VCaP (cell line): ENCODE results near the gene RAB31.
"Not testable (repeated sequence)": the region's sequence is repeated elsewhere in the genome, so short reads cannot be mapped to it uniquely, and the experiment has no call there.

Experiments used
- H3K27ac ChIP-seq: fragments of 450-650 bp; 2 replicates; pipeline ENCODE4 v1.5.1; 2017
- TF ChIP-seq, protein P1 (sequence below): fragments of 450-650 bp; conservative IDR thresholded peaks from 2 replicates; pipeline ENCODE4 v1.5.1; 2017; ENCODE audit warnings: mild to moderate bottlenecking, moderate library complexity

RAB31 gene

DNA sequence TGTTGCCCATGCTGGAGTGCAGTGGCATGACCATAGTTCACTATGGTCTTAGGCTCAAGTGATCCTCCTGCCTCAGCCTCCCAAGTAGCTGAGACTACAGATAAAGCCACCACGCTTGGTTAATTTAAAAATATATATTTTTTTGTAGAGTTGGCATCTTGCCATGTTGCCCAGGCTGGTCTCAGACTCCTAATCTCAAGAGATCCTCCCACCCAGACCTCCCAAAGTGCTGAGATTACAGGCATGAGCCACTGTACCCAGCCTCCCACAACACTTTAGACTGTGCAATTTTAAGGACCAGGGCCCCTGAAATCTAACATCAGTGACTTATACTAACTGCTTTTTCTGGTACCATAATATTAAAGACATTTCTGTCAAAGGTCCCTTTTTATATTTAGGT is 182.9 kb downstream of the RAB31 start:
- H3K27ac ChIP-seq: no peak overlapping the region
- TF ChIP-seq, protein P1, sequence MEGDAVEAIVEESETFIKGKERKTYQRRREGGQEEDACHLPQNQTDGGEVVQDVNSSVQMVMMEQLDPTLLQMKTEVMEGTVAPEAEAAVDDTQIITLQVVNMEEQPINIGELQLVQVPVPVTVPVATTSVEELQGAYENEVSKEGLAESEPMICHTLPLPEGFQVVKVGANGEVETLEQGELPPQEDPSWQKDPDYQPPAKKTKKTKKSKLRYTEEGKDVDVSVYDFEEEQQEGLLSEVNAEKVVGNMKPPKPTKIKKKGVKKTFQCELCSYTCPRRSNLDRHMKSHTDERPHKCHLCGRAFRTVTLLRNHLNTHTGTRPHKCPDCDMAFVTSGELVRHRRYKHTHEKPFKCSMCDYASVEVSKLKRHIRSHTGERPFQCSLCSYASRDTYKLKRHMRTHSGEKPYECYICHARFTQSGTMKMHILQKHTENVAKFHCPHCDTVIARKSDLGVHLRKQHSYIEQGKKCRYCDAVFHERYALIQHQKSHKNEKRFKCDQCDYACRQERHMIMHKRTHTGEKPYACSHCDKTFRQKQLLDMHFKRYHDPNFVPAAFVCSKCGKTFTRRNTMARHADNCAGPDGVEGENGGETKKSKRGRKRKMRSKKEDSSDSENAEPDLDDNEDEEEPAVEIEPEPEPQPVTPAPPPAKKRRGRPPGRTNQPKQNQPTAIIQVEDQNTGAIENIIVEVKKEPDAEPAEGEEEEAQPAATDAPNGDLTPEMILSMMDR: no peak

DNA sequence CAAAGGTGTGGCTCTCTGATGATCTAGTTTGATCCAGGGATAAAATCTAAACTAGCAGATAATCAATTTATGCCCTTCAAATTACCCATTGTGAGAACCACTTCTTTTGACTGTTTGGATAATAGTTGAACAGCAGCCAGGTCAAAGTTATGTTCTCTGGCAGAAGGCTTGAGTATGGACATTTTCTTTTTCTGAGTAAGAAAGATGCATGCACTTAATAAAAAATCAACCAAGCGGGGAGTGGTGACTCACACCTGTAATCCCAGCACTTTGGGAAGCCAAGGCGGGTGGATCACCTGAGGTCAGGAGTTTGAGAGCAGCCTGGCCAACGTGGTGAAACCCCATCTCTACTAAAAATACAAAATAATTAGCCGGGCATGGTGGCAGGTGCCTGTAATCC is 183.4 kb downstream of the RAB31 start:
- H3K27ac ChIP-seq: not testable (repeated sequence)

DNA sequence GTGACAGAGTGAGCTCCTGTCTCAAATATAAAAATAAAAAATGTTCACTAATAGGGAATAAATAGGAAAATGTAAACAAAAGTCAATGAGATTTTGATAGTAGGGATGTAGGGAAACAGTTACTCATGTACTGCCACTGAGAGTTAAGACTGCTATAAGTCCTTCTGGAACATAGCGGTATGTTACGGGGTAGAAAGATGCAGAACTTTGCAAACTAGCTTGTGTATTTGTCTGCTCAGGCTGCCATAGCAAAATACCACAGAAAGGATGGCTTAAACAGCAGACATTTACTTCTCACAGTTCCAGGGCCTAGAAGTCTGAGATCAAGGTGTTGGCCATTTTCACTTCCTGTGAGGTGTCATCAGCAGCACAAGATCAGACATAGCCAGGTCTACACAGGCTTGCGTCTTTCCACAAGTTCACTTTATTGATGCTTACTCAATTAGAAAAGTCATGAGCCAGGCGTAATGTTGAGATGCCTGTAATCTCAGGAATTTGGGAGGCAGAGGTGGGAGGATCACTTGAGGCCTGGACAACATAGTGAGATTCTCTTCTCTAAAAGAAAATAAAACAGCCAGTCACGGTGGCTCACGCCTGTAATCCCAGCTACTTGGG is 186.5 kb downstream of the RAB31 start:
- no peak overlapping the region for H3K27ac ChIP-seq
- TF ChIP-seq, protein P1: no peak

DNA sequence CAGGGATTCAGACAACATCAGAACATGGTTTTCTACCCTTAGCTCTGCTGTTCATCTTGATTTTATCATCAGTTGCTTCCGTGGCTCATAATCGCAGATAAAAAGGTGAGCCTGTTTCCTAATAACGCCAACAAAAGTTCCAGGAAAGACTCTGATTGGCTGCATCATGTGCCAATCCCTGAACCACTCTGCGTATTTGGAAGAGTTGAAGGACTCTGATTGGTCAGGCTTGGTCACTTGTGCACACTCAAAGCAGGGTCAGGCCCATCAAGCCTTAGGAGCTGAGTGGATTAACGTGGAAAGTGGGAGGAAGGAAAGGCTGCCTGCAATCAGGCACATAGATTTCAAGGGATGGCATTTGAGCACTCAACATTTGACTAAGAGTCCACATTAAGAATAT is 189.0 kb downstream of the RAB31 start:
- TF ChIP-seq, protein P1: no peak
- no peak overlapping the region for H3K27ac ChIP-seq

DNA sequence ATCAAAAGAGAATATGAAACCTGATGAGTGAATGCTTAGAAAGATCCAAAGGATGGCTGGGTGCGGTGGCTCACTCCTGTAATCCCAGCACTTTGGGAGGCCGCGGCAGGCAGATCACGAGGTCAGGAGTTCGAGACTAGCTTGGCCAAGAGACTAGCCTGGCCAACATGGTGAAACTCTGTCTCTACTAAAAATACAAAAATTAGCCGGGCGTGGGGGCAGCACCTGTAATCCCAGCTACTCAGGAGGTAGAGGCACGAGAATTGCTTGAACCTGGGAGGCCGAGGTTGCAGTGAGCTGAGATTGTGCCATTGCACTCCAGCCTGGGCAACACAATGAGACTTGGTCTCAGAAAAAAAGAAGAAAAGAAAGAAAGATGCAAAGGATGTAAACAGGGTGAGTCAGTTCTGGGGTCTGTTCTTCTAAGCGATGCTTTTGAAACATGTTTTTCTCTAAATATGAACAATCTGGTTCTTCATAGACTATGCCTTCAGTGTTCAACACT is 189.7 kb downstream of the RAB31 start:
- H3K27ac ChIP-seq: not testable (repeated sequence)

DNA sequence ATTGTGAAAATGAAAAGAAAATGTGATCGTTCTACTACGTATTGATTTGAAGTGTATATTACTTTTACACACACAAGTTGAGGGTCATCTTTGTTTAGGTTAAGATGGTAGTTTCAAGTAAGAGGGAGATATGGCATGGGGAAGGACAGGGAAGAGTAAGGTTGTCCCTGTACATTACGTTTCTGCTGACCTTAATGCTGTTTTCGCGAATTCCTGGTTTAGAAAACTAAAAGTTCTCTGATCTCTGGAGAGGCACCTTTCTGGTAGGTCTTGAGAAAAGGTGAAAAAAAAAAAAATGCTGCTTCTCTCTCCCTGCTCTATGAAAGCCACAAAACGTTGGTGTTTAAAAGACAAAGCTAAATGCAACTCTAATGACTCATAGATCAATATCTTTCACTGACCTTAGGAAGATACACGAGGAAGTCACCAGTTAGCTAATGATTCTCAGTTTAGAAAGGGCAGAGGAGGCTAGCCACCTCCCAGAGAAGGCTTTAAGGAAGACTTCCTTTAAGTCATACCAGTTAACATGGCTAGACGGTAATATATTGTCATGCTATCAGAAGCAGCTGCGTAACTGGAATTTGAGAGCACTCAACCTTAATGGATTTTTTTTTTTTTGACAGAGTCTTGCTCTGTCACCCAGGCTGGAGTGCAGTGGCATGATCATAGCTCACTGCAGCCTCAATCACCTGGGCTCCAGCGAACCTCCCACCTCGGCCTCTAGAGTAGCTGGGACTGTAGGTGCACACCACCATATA is 190.9 kb downstream of the RAB31 start:
- TF ChIP-seq, protein P1: no peak
- no peak overlapping the region for H3K27ac ChIP-seq

DNA sequence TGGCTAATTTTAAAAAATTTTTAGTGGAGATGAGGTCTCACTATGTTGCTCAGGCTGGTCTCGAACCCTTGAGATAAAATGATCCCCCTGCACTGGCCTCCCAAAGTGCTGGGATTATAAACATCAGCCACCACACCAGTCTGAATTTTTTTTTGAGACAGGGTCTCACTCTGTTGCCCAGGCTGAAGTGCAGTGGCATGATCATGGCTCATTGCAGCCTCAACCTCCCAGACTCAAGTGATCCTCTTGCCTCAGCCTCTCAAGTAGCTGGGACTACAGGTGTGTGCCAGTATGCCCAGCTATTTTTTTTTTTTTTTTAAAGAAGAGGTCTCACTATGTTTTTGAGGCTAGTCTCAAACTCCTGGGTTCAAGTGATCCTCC is 191.4 kb downstream of the RAB31 start:
- not testable (repeated sequence) for H3K27ac ChIP-seq

DNA sequence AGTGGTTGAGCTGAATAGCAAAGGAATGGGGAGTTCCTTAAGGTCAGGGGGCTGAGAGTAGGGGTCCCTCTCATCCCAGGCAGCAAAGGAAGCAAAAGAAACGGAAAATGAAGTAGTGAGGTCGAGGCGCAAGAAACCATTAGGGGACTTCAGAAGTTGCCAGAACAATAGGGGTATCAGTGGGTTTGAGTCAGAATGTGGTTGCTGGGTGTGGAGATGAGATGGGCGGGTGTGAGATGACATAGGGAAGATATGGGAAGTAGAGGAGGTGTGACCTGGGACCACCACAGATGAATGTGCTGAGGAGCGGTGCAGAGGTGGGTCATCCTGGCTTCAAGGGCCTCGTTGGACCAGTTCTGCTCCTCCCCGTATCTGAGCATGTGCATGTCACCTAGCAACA is 192.6 kb downstream of the RAB31 start:
- TF ChIP-seq, protein P1: no peak
- no peak overlapping the region for H3K27ac ChIP-seq

DNA sequence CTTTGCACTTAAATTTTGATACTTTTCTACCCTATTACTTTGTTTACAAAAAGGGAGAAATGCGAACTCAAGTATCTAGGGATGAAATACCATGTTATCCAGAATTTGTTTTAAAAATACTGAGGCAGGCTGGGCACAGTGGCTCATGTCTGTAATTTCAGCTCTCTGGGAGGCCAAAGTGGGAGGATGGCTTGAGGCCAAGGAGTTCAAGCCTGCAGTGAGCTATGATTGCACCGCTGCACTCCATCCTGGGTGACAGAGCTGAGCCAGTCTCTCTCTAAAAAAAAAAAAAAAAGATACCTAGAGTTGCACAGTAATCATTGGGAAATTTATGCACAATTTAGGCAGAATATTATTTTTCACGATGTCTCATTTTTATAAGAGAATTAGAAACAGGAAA is 193.3 kb downstream of the RAB31 start:
- no peak overlapping the region for H3K27ac ChIP-seq
- TF ChIP-seq, protein P1: no peak

DNA sequence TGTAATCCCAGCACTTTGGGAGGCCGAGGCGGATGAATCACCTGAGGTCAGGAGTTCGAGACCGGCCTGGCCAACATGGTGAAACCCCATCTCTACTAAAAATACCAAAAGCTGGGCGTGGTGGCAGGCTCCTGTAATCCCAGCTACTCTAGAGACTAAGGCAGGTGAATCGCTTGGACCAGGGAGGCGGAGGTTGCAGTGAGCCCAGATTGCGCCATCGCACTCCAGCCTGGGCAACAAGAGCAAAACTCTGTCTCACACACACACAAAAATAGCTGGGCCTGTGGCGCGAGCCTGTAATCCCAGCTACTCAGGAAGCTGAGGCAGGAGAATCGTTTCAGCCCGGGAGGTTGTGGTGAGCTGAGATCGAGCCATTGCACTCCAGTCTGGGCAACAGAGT is 194.2 kb downstream of the RAB31 start:
- H3K27ac ChIP-seq: not testable (repeated sequence)
